IPS-11a (cell line): ENCODE data around the gene VCPKMT.

Experiments used
- H3K4me3 ChIP-seq: one replicate; pipeline ENCODE4 v1.5.1; 2013; ENCODE audit warnings: low read depth, low read length, control low read depth

VCPKMT gene

DNA sequence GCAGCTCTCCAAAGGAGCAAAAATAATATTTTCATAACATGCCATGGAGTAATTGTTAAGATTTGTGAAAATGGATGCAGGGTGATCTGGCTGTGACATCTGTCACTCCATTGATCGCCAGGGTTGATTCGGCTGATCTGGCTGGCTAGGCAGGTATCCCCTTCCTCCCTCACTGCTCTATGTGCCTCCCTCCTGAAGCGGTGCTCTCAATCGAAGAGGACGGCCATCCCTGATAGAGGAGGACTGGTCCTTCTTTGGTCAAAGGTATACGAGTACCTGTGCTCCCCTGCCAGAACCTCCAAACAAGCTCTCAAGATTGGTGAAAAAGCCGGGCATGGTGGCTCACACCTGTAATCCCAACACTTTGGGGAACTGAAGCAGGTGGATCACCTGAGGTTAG lies 47.9 kb downstream of the VCPKMT start:
- H3K4me3 ChIP-seq: no peak overlapping the region

DNA sequence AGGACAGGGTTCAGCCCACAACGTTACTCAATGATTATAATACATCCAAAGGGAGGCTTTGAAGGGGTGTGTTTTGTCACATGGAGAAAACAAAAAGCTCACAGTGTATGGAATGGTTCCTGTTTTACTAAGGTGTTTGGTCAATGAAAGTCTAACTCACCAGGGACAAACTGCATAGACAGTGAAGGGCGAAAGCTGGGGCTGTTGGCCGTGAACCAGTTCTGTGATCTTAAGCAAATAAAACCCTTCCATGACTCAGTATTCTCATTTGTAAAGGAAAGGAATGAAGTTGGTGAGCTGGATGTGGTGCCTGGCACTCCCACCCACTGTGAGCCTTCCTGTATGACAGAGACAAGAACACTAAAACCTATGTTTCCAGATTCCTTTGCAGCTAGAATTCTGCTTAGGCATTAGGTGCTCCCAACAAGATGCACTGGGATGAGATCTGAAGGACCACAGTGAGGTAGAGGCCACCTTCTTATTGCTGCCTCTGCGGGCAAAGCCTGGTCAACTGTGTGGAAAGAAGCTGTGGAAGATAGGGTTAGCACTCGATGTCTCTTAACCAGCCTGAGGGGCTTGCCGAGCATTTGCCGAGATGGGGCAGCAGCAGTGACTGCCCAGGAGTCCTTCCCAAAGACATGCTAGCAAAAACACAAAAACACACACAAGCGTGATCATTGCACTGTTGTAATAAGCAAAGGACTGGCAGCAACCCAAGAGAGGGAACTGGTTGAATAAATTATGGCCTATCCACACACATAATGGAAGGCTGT lies 48.5 kb downstream of the VCPKMT start:
- no peak overlapping the region for H3K4me3 ChIP-seq

DNA sequence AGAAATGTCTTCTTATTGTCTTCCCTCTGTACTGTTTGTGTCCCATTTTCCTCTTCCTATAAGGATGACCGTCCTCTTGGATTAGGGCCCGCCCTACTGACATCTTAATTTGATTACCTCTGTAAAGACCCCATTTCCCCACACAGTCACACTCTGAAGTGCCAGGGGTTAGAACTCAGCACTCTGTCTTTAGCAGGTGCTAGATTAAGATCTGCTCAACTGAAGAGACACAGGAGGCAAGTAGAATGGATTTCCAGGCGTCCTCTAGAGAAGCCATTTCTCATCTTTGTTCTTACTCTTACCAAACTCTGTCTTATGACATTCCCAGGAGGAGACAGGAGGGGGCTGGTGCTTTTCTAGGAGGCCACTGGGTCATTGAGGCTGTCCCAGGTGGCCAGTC lies 50.8 kb downstream of the VCPKMT start:
- no peak overlapping the region for H3K4me3 ChIP-seq

DNA sequence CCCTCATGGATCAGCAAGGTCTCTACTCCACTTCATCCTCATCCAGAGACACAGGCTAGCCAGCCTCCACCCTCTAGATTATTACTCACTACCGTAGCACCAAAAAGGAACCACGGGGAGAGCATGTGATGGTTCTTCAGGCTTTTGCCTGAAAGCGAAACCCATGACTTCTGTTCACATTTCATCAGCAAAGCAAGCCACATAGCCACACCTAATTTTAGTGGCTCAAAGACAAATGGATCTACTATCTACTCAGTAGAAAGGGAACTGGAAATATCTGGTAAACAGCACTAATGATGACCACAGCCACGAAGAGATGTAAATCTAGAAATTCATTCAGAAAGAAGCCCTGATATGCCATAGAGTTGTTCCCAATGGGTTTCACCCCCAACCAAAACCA lies 51.4 kb downstream of the VCPKMT start:
- no peak overlapping the region for H3K4me3 ChIP-seq

DNA sequence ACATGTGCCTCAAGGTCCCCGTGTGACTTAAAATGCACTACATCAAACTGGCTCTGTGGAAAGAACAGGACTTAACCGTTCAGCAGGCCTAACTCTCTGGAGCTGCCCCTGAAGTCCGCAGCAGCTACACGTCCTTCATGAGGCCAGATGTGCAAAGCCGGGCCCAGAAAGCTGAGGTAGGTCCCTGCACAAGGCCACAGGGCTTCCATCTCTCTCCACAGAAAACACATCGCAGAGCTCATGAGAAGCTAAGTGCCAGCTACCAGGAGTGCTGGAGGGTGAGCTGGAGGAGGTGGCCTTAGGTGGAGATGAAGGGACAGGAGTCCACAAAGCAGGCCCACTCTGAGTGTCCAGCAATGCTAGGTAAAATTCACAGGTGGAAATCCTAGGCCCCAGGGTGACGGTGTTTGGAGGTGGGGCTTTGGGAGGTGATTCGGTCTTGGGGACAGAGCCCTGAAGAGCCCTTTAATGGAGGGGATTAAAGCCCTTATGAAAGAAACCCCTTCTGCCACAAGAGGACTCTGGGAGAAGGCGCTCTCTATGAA lies 52.4 kb downstream of the VCPKMT start:
- H3K4me3 ChIP-seq: no peak overlapping the region

DNA sequence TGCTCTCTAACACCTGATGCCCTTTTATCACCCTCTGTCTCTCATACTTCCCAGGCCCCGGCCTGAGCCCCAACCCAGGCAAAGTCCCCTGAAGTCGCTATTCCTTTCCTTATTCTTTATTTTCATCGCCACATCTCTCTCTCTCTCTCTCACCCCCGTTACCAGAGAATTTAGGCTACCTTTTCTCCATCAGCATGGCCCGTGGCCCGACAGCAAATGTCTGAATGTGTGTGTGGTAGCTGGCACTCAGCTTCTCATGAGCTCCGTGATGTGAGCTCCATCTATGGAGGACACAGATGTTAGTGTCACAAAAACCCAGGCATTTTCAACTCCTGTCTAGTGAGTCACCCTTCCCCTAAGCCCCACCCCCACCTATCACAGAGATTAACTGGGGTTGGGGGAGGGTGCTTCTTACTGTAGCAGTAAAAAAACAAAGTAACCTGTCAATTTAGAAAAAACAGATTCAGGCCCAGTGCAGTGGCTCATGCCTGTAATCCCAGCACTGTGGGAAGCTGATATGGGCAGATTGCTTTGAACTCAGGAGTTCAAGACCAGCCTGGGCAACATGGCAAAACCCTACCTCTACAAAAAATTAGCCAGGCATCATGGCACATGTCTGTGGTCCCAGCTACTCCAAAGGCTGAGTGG lies 53.8 kb downstream of the VCPKMT start:
- no peak overlapping the region for H3K4me3 ChIP-seq

DNA sequence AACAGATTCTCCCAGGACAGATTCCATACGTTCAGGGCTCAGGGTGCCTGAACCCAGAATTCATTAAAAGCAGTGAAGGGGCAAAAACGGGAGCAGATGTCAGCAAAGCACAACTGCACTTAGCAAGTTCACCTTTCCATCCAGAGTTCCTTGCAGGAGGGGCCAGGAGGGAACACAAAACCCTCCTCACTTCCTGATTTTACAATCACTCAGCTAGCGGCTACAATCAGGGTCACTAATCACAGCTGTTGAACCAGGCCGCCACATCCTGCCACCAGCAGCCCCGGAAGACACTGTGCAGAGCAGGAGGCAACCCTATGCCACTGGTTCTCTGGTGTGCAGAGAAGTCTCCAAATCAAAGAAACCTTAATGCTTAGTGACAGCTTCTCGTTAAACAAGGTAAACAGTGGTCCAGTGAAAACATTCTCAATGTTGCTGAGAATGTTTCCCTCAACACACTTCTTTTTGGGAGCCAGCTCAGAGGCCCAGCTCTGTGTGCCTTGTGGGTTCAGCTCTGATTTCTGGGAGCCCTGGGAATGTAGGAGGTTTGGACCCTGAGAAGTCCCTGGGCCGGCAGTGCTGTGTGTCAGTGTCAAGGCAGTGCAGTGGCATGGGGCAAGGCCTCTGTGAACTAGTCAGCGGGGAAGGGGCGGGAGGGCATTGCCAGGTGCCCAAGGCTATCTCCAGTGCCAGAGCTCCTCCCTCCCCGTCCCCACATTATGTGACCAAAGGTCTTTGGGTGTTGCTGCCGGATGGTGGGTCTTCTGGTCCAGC lies 54.5 kb downstream of the VCPKMT start:
- no peak overlapping the region for H3K4me3 ChIP-seq

DNA sequence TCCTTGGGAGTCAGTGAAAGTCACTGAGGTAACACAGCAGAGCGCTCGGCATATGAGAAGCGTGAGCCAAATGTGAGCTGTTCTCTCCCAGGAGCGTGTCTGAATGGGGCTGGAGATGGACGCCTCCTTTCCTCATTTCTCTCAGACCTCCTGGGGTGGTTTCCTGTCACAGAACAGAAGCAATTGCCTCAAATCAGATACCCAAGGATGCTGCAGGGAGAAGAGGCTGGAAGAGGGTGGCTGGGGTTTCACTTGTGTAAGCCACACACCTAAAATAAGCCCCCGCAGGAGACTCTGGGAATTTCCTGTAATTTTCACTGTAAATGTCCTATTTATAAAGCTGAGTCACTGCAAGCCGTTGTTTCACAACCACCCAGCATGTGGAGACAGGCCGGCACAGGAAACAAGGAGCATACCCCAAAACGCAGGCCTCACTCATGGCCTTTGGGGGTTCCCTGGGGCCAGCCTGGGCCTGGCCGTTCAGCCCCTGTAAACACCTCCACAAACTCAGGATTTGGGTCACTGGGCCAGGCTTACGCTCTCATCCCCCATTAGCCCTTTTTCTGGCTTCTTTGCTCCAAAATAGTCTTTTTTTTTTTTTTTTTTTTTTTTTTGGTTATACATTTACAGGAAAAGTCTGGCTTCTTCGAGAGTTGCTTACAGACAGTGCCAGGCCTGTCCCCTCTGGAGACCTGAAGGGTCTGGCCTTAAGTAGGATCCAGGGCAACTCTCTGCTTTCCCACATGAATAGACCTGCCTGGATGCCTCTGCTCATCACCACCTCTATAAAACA lies 55.3 kb downstream of the VCPKMT start:
- no peak overlapping the region for H3K4me3 ChIP-seq

DNA sequence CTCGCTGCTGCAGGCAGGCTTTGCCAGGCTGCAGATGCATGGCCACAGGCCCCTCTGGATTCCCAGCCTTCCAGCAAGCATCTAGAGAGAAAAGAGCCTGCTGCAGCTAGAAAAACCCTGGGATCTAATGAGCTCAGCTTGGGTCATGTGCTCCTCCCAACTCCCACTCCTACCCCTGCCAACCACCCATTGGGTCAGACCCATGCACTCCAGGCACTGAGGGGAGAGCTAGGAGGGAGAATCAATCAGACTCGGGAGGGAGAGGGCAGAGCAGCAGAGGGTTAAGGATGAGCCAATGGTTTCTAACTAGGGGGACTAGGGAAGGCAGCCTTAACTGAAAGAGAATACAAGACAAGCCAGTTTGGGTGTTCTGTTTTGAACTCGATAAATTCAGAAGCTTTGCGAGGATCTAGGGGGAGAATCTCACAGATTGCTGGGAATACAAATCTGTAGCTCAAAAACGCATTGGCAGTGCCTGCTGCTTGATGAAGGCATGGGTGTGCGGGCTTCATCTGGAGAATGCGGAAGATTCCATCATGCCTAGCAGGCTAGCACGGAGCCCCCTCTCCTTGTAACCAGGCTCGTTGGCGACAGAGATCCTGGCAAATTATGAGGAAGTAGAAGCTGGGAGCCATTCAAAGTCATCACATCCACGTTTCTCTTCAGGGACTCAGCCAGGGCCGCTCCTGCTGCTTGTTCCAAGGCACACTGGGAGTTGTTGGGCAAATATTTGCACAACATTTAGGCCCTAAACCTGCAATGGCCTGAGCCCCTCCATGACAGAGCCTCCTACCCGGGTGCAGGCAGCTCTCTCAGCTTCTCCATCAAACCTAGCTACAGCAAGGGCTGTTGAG lies 56.4 kb downstream of the VCPKMT start:
- H3K4me3 ChIP-seq: no peak overlapping the region
